ENCODE data around the gene FAM234B. TPM values are rescaled to one million over a fixed set of nuclear protein-coding genes. Genes with fewer than 3 reads are reported as not detected.
"Not testable (repeated sequence)": the region's sequence is repeated elsewhere in the genome, so short reads cannot be mapped to it uniquely, and the experiment has no call there.

The FAM234B gene
- total RNA-seq, 2 experiments from 2014 or later = 3.9 to 4.4 TPM

DNA sequence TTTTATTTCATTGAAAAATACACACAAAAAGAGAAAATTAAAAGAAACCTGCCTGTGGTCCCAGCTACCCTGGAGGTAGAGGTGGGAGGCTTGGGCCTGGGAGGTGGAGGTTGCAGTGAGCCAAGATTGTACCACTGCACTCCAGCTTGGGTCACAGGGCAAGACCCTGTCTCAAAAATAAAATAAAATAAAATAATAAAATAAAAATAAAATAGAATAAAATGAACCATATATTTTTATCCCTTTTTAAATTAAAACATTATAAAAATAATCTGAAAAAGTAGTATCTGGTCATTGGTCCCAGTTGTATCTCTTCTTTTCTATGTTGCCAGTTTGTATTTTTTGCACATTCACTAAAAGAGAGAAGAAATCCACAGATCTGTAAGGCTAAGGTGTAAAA, 16.7 kb upstream of the FAM234B start:
- Mint-ChIP-seq H3K36me3 (ENCODE audit: low read depth) (no peaks in the 10 kb centered on the region), H3K27ac (no peak overlapping the region), H3K27me3 (peaks cover 18% of the 10 kb centered on the region), H3K9me3 (no peaks in the 10 kb centered on the region), H3K4me1 (no peaks in the 10 kb centered on the region), H3K4me3 (no peak overlapping the region)
- ChIA-PET POLR2A (no interaction called here), CTCF (no interaction called here)
- DNase-seq = no peak

GRCh38 chr12:13028825-13029570, 15.2 kb upstream of the FAM234B start:
- H3K4me1 Mint-ChIP-seq = no peaks in the 10 kb centered on the region
- H3K36me3 Mint-ChIP-seq (ENCODE audit: low read depth) = no peaks in the 10 kb centered on the region
- H3K4me3 Mint-ChIP-seq = no peak overlapping the region
- ChIA-PET POLR2A (no interaction called here), CTCF (interaction anchor here (1.0 kb wide), 1 partner anchor 11 kb away, joined by 3 read pairs; no protein-coding TSS in a partner anchor)
- H3K27me3 Mint-ChIP-seq = peaks cover 15% of the 10 kb centered on the region
- H3K9me3 Mint-ChIP-seq = no peaks in the 10 kb centered on the region
- no peak for DNase-seq
- no peak overlapping the region for H3K27ac Mint-ChIP-seq

- H3K4me3 Mint-ChIP-seq = no peak overlapping the region
- H3K27me3 Mint-ChIP-seq = peaks cover 11% of the 10 kb centered on the region
- H3K9me3 Mint-ChIP-seq = no peaks in the 10 kb centered on the region
- ChIA-PET POLR2A (interaction anchor here (0.5 kb wide), 1 partner anchor 420 kb away, joined by 3 read pairs; no protein-coding TSS in a partner anchor), CTCF (interaction anchor here (0.6 to 1.0 kb wide), 2 partner anchors 13 to 57 kb away, joined by 3 read pairs; partner anchors contain the start of gene FAM234B)
- H3K4me1 Mint-ChIP-seq = no peaks in the 10 kb centered on the region
- DNase-seq = no peak
- no peaks in the 10 kb centered on the region for H3K36me3 Mint-ChIP-seq (ENCODE audit: low read depth)
- H3K27ac Mint-ChIP-seq = no peak overlapping the region
Measured at GRCh38 chr12:13030541-13031291, 13.5 kb upstream of the FAM234B start.

GRCh38 chr12:13032164-13032563, 12.0 kb upstream of the FAM234B start:
- H3K4me1 Mint-ChIP-seq = no peaks in the 10 kb centered on the region
- H3K4me3 Mint-ChIP-seq = no peak overlapping the region
- peaks cover 11% of the 10 kb centered on the region for H3K27me3 Mint-ChIP-seq
- no peaks in the 10 kb centered on the region for H3K36me3 Mint-ChIP-seq (ENCODE audit: low read depth)
- DNase-seq = no peak
- ChIA-PET POLR2A (no interaction called here), CTCF (no interaction called here)
- H3K9me3 Mint-ChIP-seq = no peaks in the 10 kb centered on the region
- no peak overlapping the region for H3K27ac Mint-ChIP-seq

GRCh38 chr12:13033476-13033875, 10.7 kb upstream of the FAM234B start:
- H3K9me3 Mint-ChIP-seq = no peaks in the 10 kb centered on the region
- H3K4me1 Mint-ChIP-seq = no peaks in the 10 kb centered on the region
- ChIA-PET POLR2A (no interaction called here), CTCF (interaction anchor here (1.0 kb wide), 1 partner anchor 9 kb away, joined by 3 read pairs; no protein-coding TSS in a partner anchor)
- H3K27ac Mint-ChIP-seq = no peak overlapping the region
- no peak overlapping the region for H3K4me3 Mint-ChIP-seq
- no peak for DNase-seq
- peaks cover 11% of the 10 kb centered on the region for H3K27me3 Mint-ChIP-seq
- no peaks in the 10 kb centered on the region for H3K36me3 Mint-ChIP-seq (ENCODE audit: low read depth)

- H3K9me3 Mint-ChIP-seq; H3K4me1 Mint-ChIP-seq; H3K27ac Mint-ChIP-seq; H3K36me3 Mint-ChIP-seq (ENCODE audit: low read depth); CTCF ChIA-PET; DNase-seq; H3K4me3 Mint-ChIP-seq; POLR2A ChIA-PET: not testable (repeated sequence)
- peaks cover 17% of the 10 kb centered on the region for H3K27me3 Mint-ChIP-seq
Measured at GRCh38 chr12:13035335-13035734, 8.8 kb upstream of the FAM234B start.

DNA sequence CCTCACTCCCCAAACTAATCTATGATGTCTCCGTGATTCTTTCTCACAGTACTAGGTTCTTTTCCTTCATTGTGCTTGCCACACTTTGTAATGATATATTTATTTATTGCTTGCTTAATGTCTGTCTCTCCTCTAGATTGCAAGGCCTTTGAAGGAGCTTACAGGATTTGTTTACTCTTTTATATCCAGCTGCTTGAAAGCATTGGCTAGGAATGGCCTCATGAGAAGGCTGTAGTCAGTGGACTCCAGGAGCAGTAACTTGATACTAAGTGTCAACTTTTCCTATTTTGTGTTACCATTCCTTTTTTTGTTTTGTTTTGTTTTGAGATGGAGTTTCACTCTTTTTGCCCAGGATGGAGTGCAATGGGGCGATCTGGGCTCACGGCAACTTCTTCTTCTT, 7.3 kb upstream of the FAM234B start:
- H3K36me3 Mint-ChIP-seq (ENCODE audit: low read depth) = no peaks in the 10 kb centered on the region
- POLR2A ChIA-PET = no interaction called here
- CTCF ChIA-PET = no interaction called here
- no peaks in the 10 kb centered on the region for H3K4me1 Mint-ChIP-seq
- H3K9me3 Mint-ChIP-seq = no peaks in the 10 kb centered on the region
- peaks cover 20% of the 10 kb centered on the region for H3K27me3 Mint-ChIP-seq
- H3K4me3 Mint-ChIP-seq = no peak overlapping the region
- DNase-seq = no peak
- no peak overlapping the region for H3K27ac Mint-ChIP-seq

GRCh38 chr12:13038491-13039161, 5.6 kb upstream of the FAM234B start:
- ChIA-PET CTCF (interaction anchor here (0.6 to 1.2 kb wide), 3 partner anchors 64 to 174 kb away, joined by 3 to 5 read pairs (median 3); no protein-coding TSS in a partner anchor), POLR2A (no interaction called here)
- no peaks in the 10 kb centered on the region for H3K4me1 Mint-ChIP-seq
- H3K36me3 Mint-ChIP-seq (ENCODE audit: low read depth) = no peaks in the 10 kb centered on the region
- no peak overlapping the region for H3K4me3 Mint-ChIP-seq
- no peak overlapping the region for H3K27ac Mint-ChIP-seq
- no peaks in the 10 kb centered on the region for H3K9me3 Mint-ChIP-seq
- peaks cover 30% of the 10 kb centered on the region for H3K27me3 Mint-ChIP-seq
- no peak for DNase-seq

DNA sequence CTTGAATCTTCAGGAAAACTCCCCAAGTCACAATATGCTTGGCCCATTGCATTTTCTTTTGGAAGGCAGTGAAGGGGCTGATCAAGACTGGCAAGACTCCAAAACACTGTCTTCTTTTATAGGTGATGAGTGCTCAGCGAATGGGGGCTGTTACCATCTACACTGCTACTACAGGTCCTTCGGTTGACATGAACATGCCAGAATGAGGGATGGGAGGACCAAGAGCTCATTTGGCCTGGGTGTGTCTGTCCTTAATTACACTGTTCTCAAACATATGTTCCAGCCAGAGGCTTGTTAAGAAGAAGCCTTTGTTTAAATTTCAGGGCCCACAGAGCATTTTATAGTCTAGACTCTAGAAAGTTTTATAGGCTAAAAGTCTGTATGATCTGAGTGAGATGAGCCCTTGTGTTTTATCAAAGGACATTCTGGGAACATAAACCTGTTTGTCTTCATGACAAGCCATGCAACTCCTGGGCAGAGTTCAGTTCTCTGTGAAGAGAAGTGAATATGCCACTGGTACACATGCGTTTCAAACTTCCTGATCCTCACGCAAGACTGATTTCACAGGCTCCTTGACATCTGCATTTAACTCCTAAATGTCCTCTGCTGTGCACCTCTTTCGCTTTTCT, 4.7 kb upstream of the FAM234B start:
- Mint-ChIP-seq H3K36me3 (ENCODE audit: low read depth) (no peaks in the 10 kb centered on the region), H3K27ac (no peak overlapping the region), H3K27me3 (peaks cover 27% of the 10 kb centered on the region), H3K9me3 (no peaks in the 10 kb centered on the region), H3K4me3 (no peak overlapping the region), H3K4me1 (peaks cover 5% of the 10 kb centered on the region)
- ChIA-PET CTCF (interaction anchor here (0.8 to 1.2 kb wide), 2 partner anchors 11 to 173 kb away, joined by 3 to 5 read pairs; no protein-coding TSS in a partner anchor), POLR2A (no interaction called here)
- DNase-seq = no peak

- POLR2A ChIA-PET = interaction anchor here (0.6 kb wide), 1 partner anchor 316 kb away, joined by 3 read pairs; no protein-coding TSS in a partner anchor
- H3K27me3 Mint-ChIP-seq = peaks cover 27% of the 10 kb centered on the region
- H3K36me3 Mint-ChIP-seq (ENCODE audit: low read depth) = no peaks in the 10 kb centered on the region
- CTCF ChIA-PET = no interaction called here
- H3K27ac Mint-ChIP-seq = no peak overlapping the region
- H3K4me3 Mint-ChIP-seq = no peak overlapping the region
- H3K9me3 Mint-ChIP-seq = no peaks in the 10 kb centered on the region
- DNase-seq = no peak
- peaks cover 18% of the 10 kb centered on the region for H3K4me1 Mint-ChIP-seq
Measured at GRCh38 chr12:13041224-13041623, 3.0 kb upstream of the FAM234B start.

GRCh38 chr12:13042666-13043230, 1.4 kb upstream of the FAM234B start:
- Mint-ChIP-seq H3K27me3 (peaks cover 24% of the 10 kb centered on the region), H3K4me3 (no peak overlapping the region), H3K4me1 (peaks cover 22% of the 10 kb centered on the region), H3K27ac (no peak overlapping the region), H3K9me3 (no peaks in the 10 kb centered on the region), H3K36me3 (ENCODE audit: low read depth) (no peaks in the 10 kb centered on the region)
- ChIA-PET POLR2A (interaction anchor here (0.5 kb wide), 1 partner anchor 198 kb away, joined by 4 read pairs; no protein-coding TSS in a partner anchor), CTCF (interaction anchor here (0.6 to 1.7 kb wide), 3 partner anchors 9 to 169 kb away, joined by 3 to 7 read pairs (median 3); no protein-coding TSS in a partner anchor)
- no peak for DNase-seq

GRCh38 chr12:13044906-13045299, 722 bp downstream of the FAM234B start:
- H3K27me3 Mint-ChIP-seq = peaks cover 18% of the 10 kb centered on the region
- no peak overlapping the region for H3K27ac Mint-ChIP-seq
- DNase-seq = no peak
- CTCF ChIA-PET = interaction anchor here (0.8 to 1.8 kb wide), 4 partner anchors 10 to 41 kb away, joined by 3 to 6 read pairs (median 4); no protein-coding TSS in a partner anchor
- H3K9me3 Mint-ChIP-seq = no peaks in the 10 kb centered on the region
- POLR2A ChIA-PET = no interaction called here
- H3K36me3 Mint-ChIP-seq (ENCODE audit: low read depth) = peaks cover 1% of the 10 kb centered on the region
- H3K4me3 Mint-ChIP-seq = peak overlapping the region; percentile 78
- H3K4me1 Mint-ChIP-seq = peaks cover 27% of the 10 kb centered on the region

Data from activated CD4-positive, alpha-beta T cell treated with anti-CD3 and anti-CD28 coated beads, Interleukin-2, amount 10 ng/mL, durations not matched to agents 7 days and 5 days (primary cell).